Thyroid gland (tissue), 4 donors: ENCODE results near the gene FKBP15.

ENCODE experiments used
- CTCF ChIP-seq, 6 experiments: fragments of 200-600 bp in 3 of 6; fragments of 450-650 bp in 3 of 6; sonication (generic) in 3 of 6; IDR thresholded peaks; one replicate each; pipeline ENCODE4 v1.5.1; 2016 to 2019; ENCODE audit warnings: antibody characterized with exemption in 6 of 6, mild to moderate bottlenecking in 2 of 6, inconsistent platforms in 1 of 6, moderate library complexity in 1 of 6
- POLR2A ChIP-seq, 2 donors: fragments of 450-650 bp; IDR thresholded peaks; one replicate each; pipeline ENCODE4 v1.6.1; 2017; ENCODE audit warnings: antibody characterized with exemption in 2 of 2, mild to moderate bottlenecking in 2 of 2, moderate library complexity in 1 of 2

GRCh38 chr9:113153599-113153998, 67.5 kb downstream of the FKBP15 start:
- TF ChIP-seq CTCF (IDR thresholded peaks at IDR 0.05) = no peak
- TF ChIP-seq POLR2A (IDR thresholded peaks at IDR 0.05) = no peak
